Transverse colon (tissue), 4 donors: ENCODE measurements around the gene WDR31. TPM values are rescaled to one million over a fixed set of nuclear protein-coding genes. Genes with fewer than 3 reads are reported as not detected.

Experiments used
- DNase-seq: peaks from one replicate; pipeline ENCODE4 v3.0.0-alpha.2; 2019
- H3K27ac ChIP-seq, 4 donors: fragments of 200-600 bp; sonication (generic); 2 replicates each; pipeline ENCODE4 v1.5.1; 2016 to 2018; ENCODE audit warnings: inconsistent platforms in 4 of 4
- H3K27me3 ChIP-seq: fragments of 200-600 bp; sonication (generic); 2 replicates; pipeline ENCODE4 v1.5.1; 2017; ENCODE audit warnings: inconsistent platforms
- H3K36me3 ChIP-seq, 4 donors: fragments of 200-600 bp; sonication (generic); 2 replicates each; pipeline ENCODE4 v1.5.1; 2017 to 2019; ENCODE audit warnings: inconsistent platforms in 4 of 4
- H3K4me1 ChIP-seq, 4 donors: fragments of 200-600 bp; sonication (generic); 2 replicates each; pipeline ENCODE4 v1.5.1; 2017 to 2020; ENCODE audit warnings: inconsistent platforms in 4 of 4
- H3K4me3 ChIP-seq, 4 donors: fragments of 200-600 bp; sonication (generic); 1 replicate in 1 of 4; 2 replicates in 3 of 4; pipeline versions ENCODE4 v1.5.1 to v1.6.1; 2017 to 2019; ENCODE audit warnings: inconsistent platforms in 4 of 4
- H3K9me3 ChIP-seq, 2 donors: fragments of 200-600 bp; sonication (generic); 2 replicates each; pipeline ENCODE4 v1.5.1; 2017 to 2019; ENCODE audit warnings: inconsistent platforms in 2 of 2
- CTCF ChIP-seq, 5 experiments: fragments of 200-600 bp in 3 of 5; fragments of 450-650 bp in 2 of 5; sonication (generic) in 3 of 5; IDR thresholded peaks; 1 replicate in 2 of 5; 2 replicates in 3 of 5; pipeline ENCODE4 v1.5.1; 2016 to 2017; ENCODE audit warnings: antibody characterized with exemption in 5 of 5, inconsistent platforms in 3 of 5, mild to moderate bottlenecking in 2 of 5, moderate library complexity in 1 of 5
- EP300 ChIP-seq: sonication (generic); formaldehyde crosslinking; IDR thresholded peaks from one replicate; pipeline ENCODE4 v1.6.1; 2017; ENCODE audit warnings: antibody characterized with exemption, low read depth
- POLR2A ChIP-seq: fragments of 450-650 bp; IDR thresholded peaks from one replicate; pipeline ENCODE4 v1.6.1; 2016; ENCODE audit warnings: antibody characterized with exemption, mild to moderate bottlenecking, moderate library complexity
- POLR2AphosphoS5 ChIP-seq, 3 donors: sonication (generic); formaldehyde crosslinking; IDR thresholded peaks; one replicate each; pipeline ENCODE4 v1.6.1; 2016; ENCODE audit warnings: antibody characterized with exemption in 3 of 3
- WGBS, 2 donors: methylation state at CpG; one replicate each; pipeline ENCODE4 v1.1.5; 2018; ENCODE audit warnings: low coverage in 1 of 2; 5-methylcytosine and 5-hydroxymethylcytosine counted together
- in situ Hi-C, 4 donors: fragments of 200-750 bp; cut with MboI; loops; one replicate each; pipeline versions ENCODE4 v1.15.0 to v1.15.1; 2017; ENCODE audit warnings: low sequenced_read_pairs in 3 of 4, low pct_ligation_motif_present in 1 of 4, low pct_unique_long_range_greater_than_20kb in 1 of 4
- intact Hi-C: fragments of 100-400 bp; cut with DNase I; formaldehyde crosslinking; loops from one replicate; pipeline ENCODE4 v1.15.1; 2023; ENCODE audit warnings: low total_unique reads
- total RNA-seq, 4 donors: library from RNA; depleted of rRNA; stranded (reverse); fragments of >200 nt; gene quantifications; one replicate each; pipeline ENCODE4 v1.1.0, GENCODE V29; 2016

Gene WDR31
- total RNA-seq, 4 donors from 2014 or later: 0.60 to 3.0 (median 1.6) TPM

- H3K4me1 ChIP-seq: peaks cover 3 to 65% (median 37%) of the 10 kb centered on the region in 4 donors
- no peaks in the 10 kb centered on the region for H3K36me3 ChIP-seq
- TF ChIP-seq CTCF (IDR thresholded peaks at IDR 0.05): no peak
- no peak for TF ChIP-seq POLR2AphosphoS5 (IDR thresholded peaks at IDR 0.05)
- TF ChIP-seq EP300: no peak
- no peak for TF ChIP-seq POLR2A
- no peak overlapping the region for H3K4me3 ChIP-seq
- 24 to 33% methylated on average over 1 of the region's 1 CpG for WGBS, 2 donors
- peaks cover 5% of the 10 kb centered on the region for H3K27me3 ChIP-seq
- in situ Hi-C loops (no loop called here), intact Hi-C loops (loop anchor here (10.0 kb wide), 1 partner anchor 59 kb away; the partner anchor contains the start of gene ALAD)
- peak overlapping the region; percentile 77 to 85 (median 84) for H3K27ac ChIP-seq
- H3K9me3 ChIP-seq: no peaks in the 10 kb centered on the region
- DNase-seq: no peak
These were observed 5.6 kb upstream of the WDR31 start for GRCh38 chr9:113345671-113346070.

GRCh38 chr9:113345190-113345589 lies 5.1 kb upstream of the WDR31 start:
- intact Hi-C loops: loop anchor here (10.0 kb wide), 1 partner anchor 60 kb away; the partner anchor contains the start of gene ALAD
- H3K36me3 ChIP-seq: no peaks in the 10 kb centered on the region
- no peaks in the 10 kb centered on the region for H3K9me3 ChIP-seq
- H3K4me3 ChIP-seq: no peak overlapping the region
- WGBS, 2 donors: 38 to 47% methylated on average over 2 of the region's 2 CpGs
- H3K27ac ChIP-seq: peak overlapping the region; percentile 77 to 85 (median 84)
- peaks cover 5% of the 10 kb centered on the region for H3K27me3 ChIP-seq
- TF ChIP-seq POLR2AphosphoS5 (IDR thresholded peaks at IDR 0.05) (no peak), CTCF (IDR thresholded peaks at IDR 0.05) (peak in 1 of 5 experiments; percentile 12)
- peak; percentile 45 for DNase-seq
- peaks cover 3 to 64% (median 35%) of the 10 kb centered on the region in 4 donors for H3K4me1 ChIP-seq
- in situ Hi-C loops: no loop called here

GRCh38 chr9:113343732-113344231 lies 3.7 kb upstream of the WDR31 start:
- H3K9me3 ChIP-seq: no peaks in the 10 kb centered on the region
- intact Hi-C loops (loop anchor here (10.0 kb wide), 1 partner anchor 61 kb away; the partner anchor contains the start of gene ALAD), in situ Hi-C loops (no loop called here)
- H3K4me1 ChIP-seq: peaks cover 10 to 64% (median 35%) of the 10 kb centered on the region in 4 donors
- peak; percentile 86 for DNase-seq
- H3K36me3 ChIP-seq: no peaks in the 10 kb centered on the region
- peak; percentile 69 for TF ChIP-seq EP300
- peak; percentile 54 to 78 (median 66) for TF ChIP-seq POLR2AphosphoS5 (IDR thresholded peaks at IDR 0.05)
- no peak for TF ChIP-seq POLR2A
- TF ChIP-seq CTCF (IDR thresholded peaks at IDR 0.05): no peak
- WGBS, 2 donors: 25% methylated on average over 1 of the region's 1 CpG; no CpG with 5 or more reads in 1 of the 2 donors
- no peak overlapping the region for H3K4me3 ChIP-seq
- no peaks in the 10 kb centered on the region for H3K27me3 ChIP-seq
- peak overlapping the region; percentile 77 to 85 (median 84) for H3K27ac ChIP-seq

GRCh38 chr9:113341712-113342410 lies 1.8 kb upstream of the WDR31 start:
- Histone ChIP-seq H3K27ac (peak overlapping the region in 1 of 4 donors; percentile 10), H3K4me1 (peaks cover 10 to 50% (median 27%) of the 10 kb centered on the region in 4 donors), H3K27me3 (no peaks in the 10 kb centered on the region), H3K36me3 (no peaks in the 10 kb centered on the region), H3K4me3 (no peak overlapping the region), H3K9me3 (no peaks in the 10 kb centered on the region)
- WGBS, 2 donors: 49% methylated on average over 9 of the region's 9 CpGs; no CpG with 5 or more reads in 1 of the 2 donors
- peak; percentile 32 for DNase-seq
- in situ Hi-C loops (no loop called here), intact Hi-C loops (loop anchor here (10.0 kb wide), 1 partner anchor 63 kb away; the partner anchor contains the start of gene ALAD)
- no peak for TF ChIP-seq POLR2A
